Neural progenitor cell (in vitro differentiated cells): ENCODE data around the gene RPL6.

Experiments
- EZH2 ChIP-seq: fragments of 200-600 bp; sonication (generic); IDR thresholded peaks from 2 replicates; pipeline ENCODE4 v1.6.1; 2017; ENCODE audit warnings: antibody characterized with exemption, mild to moderate bottlenecking, moderate library complexity
- EZH2phosphoT487 ChIP-seq: fragments of 200-600 bp; sonication (generic); IDR thresholded peaks from 2 replicates; pipeline ENCODE4 v1.6.1; 2017; ENCODE audit warnings: antibody characterized with exemption
- TF ChIP-seq, protein P1 (sequence below): fragments of 200-600 bp; sonication (generic); IDR thresholded peaks from 2 replicates; pipeline ENCODE4 v1.5.1; 2017; ENCODE audit warnings: antibody characterized with exemption, mild to moderate bottlenecking

DNA sequence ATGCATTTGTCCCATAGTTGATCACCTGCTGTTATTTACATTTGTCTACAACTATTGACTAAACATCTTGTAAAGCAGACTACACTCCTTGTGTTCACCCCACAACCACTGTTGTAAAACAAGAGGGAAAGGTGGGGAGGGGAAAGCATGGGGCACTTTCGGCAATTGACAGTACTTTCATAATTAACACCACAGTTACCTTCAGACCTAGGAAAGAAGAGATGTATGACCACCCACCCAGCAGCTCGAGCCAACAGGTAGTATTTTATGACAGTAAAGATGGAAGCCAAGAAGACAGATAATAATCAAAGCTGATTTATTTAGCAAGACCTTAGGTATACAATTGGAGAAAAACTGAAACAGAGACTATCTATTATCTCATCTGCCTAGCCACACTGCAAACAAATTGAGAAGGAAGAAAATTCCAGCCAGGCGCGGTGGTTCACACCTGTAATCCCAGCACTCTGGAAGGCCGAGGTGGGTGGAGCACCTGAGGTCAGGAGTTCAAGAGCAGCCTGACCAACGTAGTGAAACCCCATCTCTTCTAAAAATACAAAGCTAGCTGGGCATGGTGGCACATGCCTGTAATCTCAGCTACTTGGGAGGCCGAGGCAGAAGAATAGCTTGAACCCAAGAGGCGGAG, 38.4 kb downstream of the RPL6 start:
- TF ChIP-seq, protein P1, sequence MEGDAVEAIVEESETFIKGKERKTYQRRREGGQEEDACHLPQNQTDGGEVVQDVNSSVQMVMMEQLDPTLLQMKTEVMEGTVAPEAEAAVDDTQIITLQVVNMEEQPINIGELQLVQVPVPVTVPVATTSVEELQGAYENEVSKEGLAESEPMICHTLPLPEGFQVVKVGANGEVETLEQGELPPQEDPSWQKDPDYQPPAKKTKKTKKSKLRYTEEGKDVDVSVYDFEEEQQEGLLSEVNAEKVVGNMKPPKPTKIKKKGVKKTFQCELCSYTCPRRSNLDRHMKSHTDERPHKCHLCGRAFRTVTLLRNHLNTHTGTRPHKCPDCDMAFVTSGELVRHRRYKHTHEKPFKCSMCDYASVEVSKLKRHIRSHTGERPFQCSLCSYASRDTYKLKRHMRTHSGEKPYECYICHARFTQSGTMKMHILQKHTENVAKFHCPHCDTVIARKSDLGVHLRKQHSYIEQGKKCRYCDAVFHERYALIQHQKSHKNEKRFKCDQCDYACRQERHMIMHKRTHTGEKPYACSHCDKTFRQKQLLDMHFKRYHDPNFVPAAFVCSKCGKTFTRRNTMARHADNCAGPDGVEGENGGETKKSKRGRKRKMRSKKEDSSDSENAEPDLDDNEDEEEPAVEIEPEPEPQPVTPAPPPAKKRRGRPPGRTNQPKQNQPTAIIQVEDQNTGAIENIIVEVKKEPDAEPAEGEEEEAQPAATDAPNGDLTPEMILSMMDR = no peak
- TF ChIP-seq EZH2phosphoT487 = no peak
- TF ChIP-seq EZH2 = no peak
